SIG-M5 treated with dmso at 0.1 percent for 504 hours (cell line): Measurements from ENCODE around the gene PLEKHM3.

ENCODE experiments used
- DNase-seq: peaks from one replicate; lab custom pipeline; 2025; ENCODE audit not compliant: unreplicated experiment; lab: John Stamatoyannopoulos, UW

The PLEKHM3 gene

DNA sequence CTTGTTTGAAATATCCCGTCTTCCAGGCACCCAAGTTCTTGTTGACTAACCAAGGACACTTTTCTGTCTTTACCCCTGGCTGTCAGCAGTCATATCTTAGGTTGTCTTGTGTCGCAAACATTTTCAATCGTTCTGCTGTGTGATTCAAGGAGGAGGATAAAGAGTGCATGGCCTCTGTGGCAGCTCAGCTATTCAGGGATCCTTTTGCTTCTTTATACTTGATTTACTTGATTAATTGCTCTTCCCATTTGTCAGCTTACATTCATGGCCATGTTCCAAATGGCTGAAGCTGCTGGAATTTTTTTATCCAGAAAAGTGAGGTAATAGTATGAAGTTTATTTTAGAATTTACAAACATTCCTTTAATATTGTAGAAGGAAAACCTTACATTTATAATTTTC, 158.3 kb downstream of the PLEKHM3 start:
- no peak for DNase-seq

DNA sequence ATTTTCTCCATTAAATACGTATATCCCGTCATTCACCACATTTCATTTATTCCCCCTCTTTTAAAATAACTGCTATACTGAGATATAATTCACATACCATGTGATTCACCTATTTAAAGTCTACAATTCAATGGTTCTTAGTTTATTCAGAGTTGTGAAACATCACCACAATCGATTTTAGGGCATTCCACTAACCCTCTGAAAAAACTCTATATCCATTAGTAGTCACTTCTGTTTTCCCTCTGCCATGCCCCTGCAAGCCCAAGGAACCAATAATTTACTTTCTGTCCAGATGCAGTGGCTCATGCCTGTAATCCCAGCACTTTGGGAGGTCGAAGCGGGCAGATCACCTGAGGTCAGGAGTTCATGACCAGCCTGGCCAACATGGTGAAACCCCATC, 160.1 kb downstream of the PLEKHM3 start:
- DNase-seq: no peak

DNA sequence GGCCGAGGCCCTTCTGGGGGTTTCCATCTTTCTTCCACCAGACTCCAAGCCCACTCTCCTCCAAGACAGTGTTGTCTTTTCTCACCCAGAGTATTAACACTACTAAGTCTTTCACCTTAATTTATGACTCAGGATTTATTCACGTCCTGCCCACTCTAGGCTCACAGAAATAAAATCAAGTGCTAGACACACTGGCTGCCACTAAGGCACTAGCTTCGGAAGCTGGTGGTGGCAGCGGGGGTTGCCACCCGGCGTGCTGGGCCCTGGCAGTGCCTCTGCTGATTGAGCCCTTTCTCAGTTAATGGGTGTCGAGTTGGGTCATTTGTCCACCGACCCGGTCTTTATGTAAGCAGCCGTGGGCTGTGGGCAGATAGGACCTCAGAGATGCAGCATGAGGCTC, 162.0 kb downstream of the PLEKHM3 start:
- DNase-seq: no peak

DNA sequence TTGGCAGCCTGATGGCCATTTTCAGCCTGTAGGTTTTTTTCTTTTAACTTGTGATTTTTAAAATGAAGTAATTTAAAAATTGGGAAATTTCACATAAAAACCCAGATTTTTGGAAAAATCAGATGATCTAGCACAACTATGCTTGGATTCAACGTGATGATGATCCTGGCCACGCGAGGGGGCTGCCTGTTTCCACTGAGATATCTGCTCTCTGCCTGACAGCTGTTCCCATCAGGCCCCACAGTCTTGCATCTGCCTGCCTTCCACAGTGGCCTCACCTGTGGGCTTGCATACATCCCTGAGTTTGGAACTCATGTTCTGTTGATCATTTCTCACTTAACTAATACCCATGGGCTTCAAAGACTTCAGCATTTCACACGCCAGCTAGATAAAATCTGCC, 163.5 kb downstream of the PLEKHM3 start:
- DNase-seq: no peak

DNA sequence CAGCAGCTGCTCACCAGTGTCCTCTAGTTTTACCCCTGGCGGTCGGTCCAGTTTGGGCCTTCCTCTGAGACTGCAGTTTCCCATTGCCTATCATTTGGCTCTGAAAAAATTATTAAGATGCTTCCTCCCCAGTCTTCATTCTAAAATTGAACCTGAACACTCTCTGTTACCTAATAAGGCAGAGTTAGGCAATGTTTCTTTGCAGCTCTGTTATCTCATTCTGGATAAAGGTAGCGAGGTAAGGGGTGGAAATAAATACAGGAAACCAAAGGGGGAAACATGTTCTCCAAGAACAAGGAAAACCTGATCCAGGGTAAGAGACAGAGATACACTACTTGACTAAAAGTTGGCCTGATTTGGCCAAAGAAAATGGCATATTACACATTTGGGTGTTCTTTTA, 164.6 kb downstream of the PLEKHM3 start:
- no peak for DNase-seq

DNA sequence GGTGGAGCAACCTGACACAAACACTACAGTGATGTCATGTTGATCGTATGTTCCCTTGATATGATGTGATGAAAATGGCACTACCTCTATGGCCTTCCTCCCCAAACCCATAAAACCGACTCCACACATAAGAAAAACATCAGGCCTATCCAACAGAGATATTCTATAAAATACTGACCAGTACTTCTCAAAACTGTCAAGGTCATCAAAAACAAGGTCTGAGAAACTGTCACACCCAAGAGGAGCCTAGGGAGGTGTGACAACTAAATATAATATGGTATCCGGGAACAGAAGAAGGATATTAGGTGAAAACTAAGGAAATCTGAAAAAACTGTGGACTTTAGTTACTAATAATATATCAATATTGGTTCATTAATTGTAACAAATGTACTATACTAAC, 169.7 kb downstream of the PLEKHM3 start:
- DNase-seq: no peak

DNA sequence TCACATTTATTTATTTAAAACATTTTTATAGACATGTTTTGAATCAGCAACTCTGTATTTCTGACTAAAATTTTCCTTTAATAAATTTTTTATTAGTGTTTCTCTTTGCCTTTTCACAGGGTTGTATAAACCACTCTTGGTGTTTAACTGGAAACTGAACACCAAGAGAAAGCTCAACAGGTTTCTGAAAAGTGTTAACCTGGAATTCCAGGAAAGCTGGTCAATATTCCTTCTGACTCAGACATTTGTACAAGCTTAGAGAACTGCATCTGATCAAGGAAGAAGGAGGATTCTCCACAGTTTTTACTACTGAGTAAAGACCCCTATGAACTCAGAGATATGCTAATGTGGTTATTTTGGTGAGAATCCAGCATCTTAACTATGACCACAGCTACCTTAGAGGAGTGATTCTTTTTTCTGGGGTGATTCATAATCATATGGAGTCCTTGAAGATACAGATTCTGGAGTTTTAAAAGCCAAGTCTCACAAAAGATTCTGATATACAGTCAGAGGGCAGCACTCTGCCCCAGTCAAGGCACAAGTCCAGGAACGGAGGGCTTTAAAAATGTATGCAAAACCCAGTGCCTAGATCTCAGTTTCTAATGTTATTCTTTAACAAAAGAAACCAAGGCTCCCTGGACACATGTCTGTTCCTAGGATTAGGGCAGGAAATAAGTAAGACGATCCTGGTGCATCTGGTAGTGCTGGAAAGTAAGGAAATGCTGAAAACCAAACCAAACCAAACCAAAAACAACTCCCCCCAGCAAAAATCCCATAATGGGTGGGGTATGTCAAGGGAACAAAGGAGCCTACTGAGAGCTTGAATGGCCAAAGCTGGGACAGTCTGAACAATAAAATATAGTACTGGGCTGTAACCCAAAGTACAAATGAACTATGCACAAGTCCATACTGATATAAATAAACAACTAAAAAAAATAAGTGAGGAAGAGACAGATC, 170.6 kb downstream of the PLEKHM3 start:
- DNase-seq: no peak

DNA sequence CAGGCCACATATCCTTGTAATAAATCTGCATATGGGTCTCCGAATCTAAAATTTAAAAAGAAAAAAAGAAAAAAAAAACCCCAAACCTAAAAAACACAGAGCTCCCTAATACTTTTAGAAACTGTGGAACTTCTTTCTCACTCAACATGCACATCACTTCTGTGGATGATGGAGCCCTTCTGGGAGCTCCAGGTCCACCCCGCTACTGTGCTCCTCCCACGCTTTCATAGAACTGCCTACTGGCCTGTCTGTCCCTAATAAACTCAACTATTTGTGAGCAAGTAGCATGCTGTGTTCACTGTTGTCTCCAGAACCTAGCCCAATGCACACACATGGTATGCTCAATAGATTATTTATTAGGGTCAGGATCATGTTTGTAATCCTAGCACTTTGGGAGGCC, 172.5 kb downstream of the PLEKHM3 start:
- no peak for DNase-seq

DNA sequence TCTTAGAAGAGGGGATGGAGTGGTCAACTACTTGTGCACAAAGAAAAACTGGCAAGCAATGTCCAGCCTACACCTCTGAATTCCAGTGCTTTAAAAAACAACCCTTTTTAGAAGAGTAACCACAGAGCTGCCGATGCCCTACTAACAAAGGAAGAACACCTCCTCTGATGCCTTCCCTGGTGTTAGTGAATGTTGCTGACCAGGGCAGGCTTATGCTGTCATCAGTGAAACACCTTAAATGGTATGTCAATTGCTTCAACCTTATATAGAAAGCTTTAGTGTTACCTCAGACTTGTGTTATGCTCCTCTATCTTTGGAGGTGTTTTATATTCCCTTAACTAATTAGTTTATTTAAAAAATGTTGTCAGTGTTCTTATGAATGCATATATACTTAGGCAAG, 175.9 kb downstream of the PLEKHM3 start:
- DNase-seq: no peak

DNA sequence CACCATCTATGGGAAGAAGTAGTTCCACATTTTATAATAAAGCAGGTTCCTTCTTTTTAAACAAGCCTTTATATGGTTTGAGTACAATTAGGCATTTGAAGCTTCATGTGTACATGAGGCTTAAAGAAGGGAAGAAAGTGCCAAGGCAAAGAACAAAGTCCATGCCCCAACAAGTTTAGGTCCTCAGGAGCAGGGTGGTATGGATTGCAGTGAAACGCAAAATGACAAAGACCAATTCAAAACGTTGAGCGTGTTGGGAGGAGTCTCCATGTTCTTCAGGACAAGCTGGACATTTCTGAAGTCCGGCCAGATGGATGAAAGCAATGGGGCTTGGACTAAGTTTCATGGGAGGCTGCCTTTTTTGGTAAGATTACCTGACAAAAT, 176.8 kb downstream of the PLEKHM3 start:
- DNase-seq: peak; percentile 28

DNA sequence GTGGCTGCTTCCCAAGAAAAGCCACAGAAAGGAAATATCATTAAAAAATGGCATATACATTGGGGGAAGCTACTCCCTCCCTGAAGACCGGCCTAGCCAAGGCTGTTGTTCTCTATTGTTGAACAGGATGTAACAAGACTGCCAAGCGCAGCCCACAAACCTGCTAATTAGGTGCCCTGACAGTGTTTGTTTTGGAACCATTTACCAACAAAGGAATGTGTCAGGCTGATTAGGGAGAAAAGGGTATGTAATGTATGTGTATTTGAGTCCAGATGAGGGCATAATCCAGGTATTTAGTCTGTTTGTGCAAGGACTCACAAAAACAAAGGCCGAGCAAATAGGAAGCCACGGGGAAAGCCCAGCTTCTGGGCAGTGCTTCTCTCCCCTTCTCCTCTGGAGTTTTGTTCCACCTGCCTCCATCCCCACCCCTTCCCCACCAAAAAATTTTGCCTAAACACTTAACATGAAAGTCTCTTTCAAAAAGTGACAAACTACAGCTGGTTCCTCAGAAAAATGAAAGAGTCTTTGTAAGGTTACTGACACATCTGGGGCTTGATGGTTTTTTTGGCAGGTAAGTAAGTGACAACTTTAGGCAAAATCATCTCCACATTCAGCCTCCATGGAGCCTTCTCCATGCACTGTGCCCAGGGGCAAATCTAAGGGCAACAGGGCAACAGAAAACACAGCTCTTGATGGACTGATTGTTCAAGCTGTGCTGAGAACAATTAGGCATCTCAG, 177.4 kb downstream of the PLEKHM3 start:
- DNase-seq: peak; percentile 9

DNA sequence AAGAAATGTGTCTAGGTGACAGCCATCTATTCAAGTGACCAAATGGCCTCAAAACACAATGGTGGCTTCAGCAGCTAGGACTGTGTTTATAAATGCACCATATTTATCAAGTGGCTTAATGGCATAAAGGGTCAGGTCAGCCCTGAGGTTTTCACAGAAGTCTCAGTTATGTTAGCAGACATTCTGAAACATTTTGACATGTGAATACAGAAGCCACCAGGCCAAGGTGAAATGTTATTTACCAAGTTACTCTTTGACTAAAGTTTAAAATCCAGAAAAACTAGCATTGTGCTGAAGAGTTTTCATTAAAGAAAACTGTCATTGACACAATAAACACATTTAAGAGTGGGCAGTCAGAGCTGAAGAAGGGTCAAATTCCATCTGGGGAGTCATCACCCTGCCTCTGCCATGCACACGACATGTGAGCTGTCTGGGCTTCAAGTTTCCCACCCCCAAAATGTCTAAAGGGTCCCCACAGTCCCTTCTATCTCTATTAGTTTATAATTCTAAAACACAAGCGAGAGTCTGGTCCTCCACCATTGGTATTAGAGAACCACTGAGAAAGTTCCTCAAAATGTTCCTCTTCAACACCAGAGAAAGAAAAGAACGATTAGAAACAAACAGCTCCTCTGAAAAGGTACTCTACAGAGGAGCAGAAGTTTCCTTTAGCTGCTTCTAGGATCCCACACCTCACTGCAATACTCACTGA, 178.1 kb downstream of the PLEKHM3 start:
- no peak for DNase-seq

DNA sequence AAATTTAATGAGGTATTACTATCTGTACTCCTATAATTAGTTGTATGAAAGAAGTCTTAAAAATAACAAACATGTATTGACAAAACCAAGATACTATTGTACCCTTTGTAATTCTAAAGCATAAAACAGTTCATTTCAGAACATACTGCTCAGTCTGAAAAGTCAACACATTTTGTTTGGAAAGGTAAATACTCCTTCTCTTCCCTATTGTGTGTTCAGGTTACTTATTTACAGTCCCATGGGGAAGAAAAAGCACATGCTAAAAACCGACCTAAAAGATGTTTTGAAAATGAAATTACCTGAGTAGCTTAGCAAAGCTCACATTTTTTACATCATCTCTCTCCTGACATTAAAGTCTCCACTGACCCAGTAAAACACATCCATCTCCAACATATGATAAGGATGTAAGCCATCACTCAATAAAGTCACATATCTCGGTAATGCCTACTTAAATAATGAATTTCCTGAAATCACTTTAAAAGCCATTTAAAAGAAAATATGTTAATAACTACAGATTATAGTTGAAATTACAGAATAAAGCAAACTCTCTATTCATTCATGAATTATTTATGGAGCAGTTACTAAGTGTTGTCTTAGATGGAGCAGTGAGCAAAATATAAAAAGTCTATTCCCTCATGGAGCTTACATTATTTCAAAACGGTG, 180.0 kb downstream of the PLEKHM3 start:
- no peak for DNase-seq

DNA sequence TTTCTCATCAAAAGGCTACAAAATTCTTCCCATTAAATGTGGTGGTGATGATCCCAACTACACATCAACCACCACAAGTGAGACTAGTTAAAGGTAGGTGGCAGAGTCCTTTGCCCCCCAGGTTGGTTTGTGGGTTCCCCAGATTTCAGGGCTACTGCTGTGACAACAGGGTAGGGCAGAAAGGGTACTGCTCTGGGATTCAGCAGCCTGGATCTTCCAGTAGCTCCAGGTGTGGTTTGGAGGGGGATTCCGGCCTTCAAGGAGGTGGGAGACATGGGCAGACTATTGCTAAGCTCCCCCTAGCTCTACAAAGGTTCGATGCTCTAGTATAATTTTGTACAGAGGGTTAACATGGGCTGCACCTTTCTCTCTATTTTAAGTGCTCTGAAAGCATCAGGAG, 180.7 kb downstream of the PLEKHM3 start:
- DNase-seq: no peak

DNA sequence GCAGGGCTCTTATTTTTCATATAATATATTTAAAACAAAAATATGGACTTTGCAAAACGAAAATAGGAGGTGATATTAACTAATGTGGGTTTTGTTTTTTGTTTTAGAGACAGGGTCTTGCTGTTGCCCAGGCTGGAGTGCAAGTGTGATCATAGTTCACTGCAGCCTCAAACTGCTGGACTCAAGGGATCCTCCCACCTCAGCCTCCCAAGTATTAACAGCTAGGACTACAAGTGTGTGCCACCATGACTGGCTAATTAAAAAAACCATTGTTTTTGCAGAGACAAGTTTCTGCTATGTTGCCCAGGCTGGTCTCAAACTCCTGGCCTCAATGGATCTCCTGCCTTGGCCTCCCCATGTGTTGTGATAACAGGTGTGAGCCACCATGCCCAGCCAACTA, 185.2 kb downstream of the PLEKHM3 start:
- DNase-seq: no peak

DNA sequence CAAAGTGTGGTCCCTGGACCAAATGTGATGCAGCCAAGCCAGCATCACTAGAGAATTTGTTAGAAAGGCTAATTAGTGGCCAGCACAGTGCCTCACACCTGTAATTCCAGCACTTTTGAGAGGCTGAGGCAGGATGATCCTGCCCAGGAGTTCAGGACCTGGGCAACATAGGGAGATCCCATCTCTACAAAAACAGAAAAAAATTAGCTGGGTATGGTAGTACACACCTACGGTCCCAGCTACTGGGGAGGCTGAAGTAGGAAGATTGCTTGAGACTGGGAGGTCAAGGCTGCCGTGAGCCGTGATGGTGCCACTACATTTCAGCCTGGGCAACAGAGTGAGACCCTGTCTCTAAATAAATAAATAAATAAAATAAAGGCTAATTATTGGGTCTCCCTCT, 185.8 kb downstream of the PLEKHM3 start:
- no peak for DNase-seq

DNA sequence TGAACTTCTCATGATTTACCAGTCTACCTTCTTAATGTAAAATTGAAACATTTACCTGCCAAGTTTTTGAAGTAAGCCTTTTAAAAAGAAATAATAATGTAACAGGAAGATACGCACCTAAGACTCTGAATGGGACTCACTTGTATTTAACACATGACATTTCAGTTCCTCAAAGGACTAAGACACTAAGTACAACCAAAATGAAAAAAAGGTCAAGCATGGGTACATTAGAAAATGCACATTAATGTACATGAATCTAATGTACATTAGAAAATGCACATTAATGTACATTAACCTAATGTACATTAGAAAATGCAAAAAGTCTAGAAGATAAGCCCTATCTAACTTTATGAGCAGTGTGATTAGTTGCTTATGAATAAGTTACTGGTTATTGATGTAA, 186.3 kb downstream of the PLEKHM3 start:
- DNase-seq: no peak

DNA sequence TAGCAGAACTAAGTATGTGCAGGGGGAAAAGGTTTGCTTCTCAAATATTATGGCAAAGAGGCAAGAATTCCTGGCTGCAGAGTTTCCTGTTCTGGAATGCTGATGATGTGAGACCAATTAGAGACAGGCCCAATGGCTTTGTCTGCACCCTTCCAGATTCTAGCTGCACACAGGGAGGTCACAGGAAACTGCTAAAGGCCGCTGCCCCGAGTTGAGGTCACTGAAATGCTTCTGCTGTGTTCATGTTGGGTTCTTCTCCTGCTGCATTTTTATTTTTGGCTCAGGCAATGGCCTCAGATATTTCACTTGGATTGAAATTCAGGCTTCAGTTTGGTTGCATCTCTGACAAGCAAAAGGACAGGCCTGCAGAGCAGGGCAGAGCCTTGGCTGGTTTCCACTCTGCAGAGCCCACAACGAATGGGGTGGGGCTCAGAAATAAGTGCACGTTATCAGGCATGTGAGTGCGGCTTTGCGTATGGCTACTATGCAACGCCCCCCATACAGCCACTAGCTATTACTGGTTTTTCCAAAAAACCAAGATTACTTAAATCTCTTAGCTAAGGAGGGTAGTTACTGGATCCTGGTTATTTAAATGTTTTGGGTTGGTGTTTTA, 188.7 kb downstream of the PLEKHM3 start:
- no peak for DNase-seq

DNA sequence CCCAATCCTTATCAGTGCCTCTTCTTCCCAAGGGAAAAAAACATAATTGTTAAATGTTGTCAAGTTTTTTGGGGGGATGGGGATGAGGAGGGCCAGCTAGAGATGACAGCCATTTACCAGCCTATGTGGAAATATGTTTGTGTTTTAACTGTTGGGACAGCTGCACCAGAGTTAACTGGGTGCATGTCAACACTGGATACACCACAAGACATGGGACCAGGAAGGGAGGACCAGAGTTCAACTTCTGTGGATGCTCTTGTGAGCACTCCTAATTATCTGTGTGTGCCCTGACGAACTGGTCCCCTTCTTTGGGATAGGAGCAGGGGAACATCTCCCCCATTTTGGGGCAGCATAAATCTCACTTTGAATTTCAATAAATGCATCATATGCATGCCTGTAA, 189.5 kb downstream of the PLEKHM3 start:
- no peak for DNase-seq

DNA sequence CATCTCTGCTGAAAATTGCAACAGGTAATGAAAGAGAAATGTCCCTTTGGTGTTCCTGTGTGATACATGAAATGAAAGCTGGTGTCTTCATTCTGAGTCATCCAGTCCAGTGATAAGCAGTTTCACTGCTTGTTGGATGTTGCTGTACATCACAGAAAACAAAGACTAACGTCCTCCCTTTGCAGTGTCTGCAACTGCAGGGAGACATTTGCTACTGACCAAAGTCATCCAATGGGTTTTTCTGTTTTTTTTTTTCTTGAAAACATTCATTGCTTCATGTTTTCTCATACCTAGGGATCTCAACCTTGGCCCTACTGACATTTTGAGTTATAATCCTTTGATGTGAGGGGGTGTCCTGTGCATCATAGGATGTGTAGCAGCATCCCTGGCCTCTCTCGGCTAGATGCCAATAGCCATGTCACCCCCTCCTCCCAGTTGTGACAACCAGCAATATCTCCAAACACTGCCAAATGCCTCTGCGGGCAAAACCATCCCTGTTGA, 192.0 kb downstream of the PLEKHM3 start:
- DNase-seq: no peak
